OCI-LY1 (cell line): Measurements from ENCODE around the gene MBOAT2.

Experiments
- H2AFZ ChIP-seq: fragments of 200-600 bp; sonication (generic), shearing (Covaris generic); 2 replicates; pipeline ENCODE4 v1.6.0; 2014; ENCODE audit warnings: antibody characterized with exemption, mild to moderate bottlenecking, low read length
- H3F3A ChIP-seq: fragments of 200-600 bp; sonication (generic), shearing (Covaris generic); 2 replicates; pipeline ENCODE4 v1.6.0; 2014; ENCODE audit warnings: mild to moderate bottlenecking, antibody characterized with exemption, low read length, moderate library complexity; ENCODE audit not compliant: insufficient read depth
- H3K27ac ChIP-seq: fragments of 200-600 bp; sonication (generic); 2 replicates; pipeline ENCODE4 v1.5.1; 2014; ENCODE audit warnings: low read length, mixed run types, mild to moderate bottlenecking, low read depth; ENCODE audit not compliant: poor library complexity, severe bottlenecking
- H3K27me3 ChIP-seq: fragments of 200-600 bp; sonication (generic); 2 replicates; pipeline ENCODE4 v1.6.0; 2014; ENCODE audit warnings: antibody characterized with exemption, mild to moderate bottlenecking, low read length, moderate library complexity; ENCODE audit not compliant: insufficient read depth
- H3K36me3 ChIP-seq: fragments of 200-600 bp; sonication (generic); 2 replicates; pipeline ENCODE4 v1.6.1; 2014; ENCODE audit warnings: mild to moderate bottlenecking, antibody characterized with exemption, low read length, moderate library complexity, mixed read lengths; ENCODE audit not compliant: insufficient read depth
- H3K4me1 ChIP-seq: fragments of 200-600 bp; sonication (generic); 2 replicates; pipeline ENCODE4 v1.5.1; 2014; ENCODE audit warnings: mild to moderate bottlenecking, low read length, moderate library complexity; ENCODE audit not compliant: insufficient read depth, severe bottlenecking
- H3K4me2 ChIP-seq: fragments of 200-600 bp; sonication (generic), shearing (Covaris generic); 2 replicates; pipeline ENCODE4 v1.6.1; 2014; ENCODE audit warnings: low read length
- H3K4me3 ChIP-seq: fragments of 200-600 bp; sonication (generic); 2 replicates; pipeline ENCODE4 v1.5.1; 2014; ENCODE audit warnings: low read length, low read depth, mild to moderate bottlenecking, mixed read lengths; ENCODE audit not compliant: poor library complexity, severe bottlenecking
- H3K79me2 ChIP-seq: fragments of 200-600 bp; shearing (Covaris generic); 2 replicates; pipeline ENCODE4 v1.6.1; 2016; ENCODE audit warnings: mixed run types, low read length, mixed read lengths; ENCODE audit not compliant: insufficient read depth
- H3K9ac ChIP-seq: fragments of 200-600 bp; sonication (generic), shearing (Covaris generic); 2 replicates; pipeline ENCODE4 v1.6.1; 2014; ENCODE audit warnings: mild to moderate bottlenecking, low read length, mixed read lengths
- H3K9me2 ChIP-seq: fragments of 200-600 bp; sonication (generic), shearing (Covaris generic); 2 replicates; pipeline ENCODE4 v1.6.1; 2014; ENCODE audit warnings: low read depth, mild to moderate bottlenecking, low read length, mixed read lengths
- H3K9me3 ChIP-seq: fragments of 200-600 bp; shearing (Covaris generic); 2 replicates; pipeline ENCODE4 v1.6.1; 2014; ENCODE audit warnings: low read length, mixed read lengths
- H4K20me1 ChIP-seq: fragments of 200-600 bp; sonication (generic), shearing (Covaris generic); 2 replicates; pipeline ENCODE4 v1.6.0; 2016; ENCODE audit warnings: mild to moderate bottlenecking, low read length; ENCODE audit not compliant: insufficient read depth
- EZH2 ChIP-seq: fragments of 200-600 bp; sonication (generic), shearing (Covaris generic); IDR thresholded peaks from 2 replicates; pipeline ENCODE4 v1.8.0; 2017; ENCODE audit warnings: borderline replicate concordance, mixed run types, mild to moderate bottlenecking, antibody characterized with exemption, low read length, moderate library complexity, mixed read lengths
- TF ChIP-seq, protein P1 (sequence below): fragments of 200-600 bp; sonication (generic), shearing (Covaris generic); IDR thresholded peaks from 2 replicates; pipeline ENCODE4 v1.5.1; 2017; ENCODE audit warnings: mild to moderate bottlenecking, antibody characterized with exemption, low read length, moderate library complexity, mixed read lengths

The MBOAT2 gene

DNA sequence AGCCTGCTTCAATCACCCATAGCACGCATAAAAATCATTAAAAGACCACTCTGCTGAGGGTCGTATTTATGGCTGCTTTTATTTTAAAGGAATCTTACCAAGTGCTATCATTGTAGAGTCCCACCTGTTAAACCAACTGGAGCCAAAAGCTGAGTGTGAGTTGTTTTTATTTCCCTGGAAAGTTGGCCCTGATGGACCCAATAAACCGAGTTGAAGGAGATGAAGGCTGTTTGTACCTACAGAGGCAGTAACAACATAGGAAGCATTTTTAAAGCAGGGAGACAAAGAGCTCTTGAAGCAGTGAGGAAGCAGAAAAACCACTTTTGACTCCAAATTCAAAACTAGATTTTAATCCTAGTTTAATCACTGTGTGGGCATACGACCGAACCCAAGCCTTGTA is 6.4 kb downstream of the MBOAT2 start:
- H3K4me1 ChIP-seq = no peaks in the 10 kb centered on the region
- no peaks in the 10 kb centered on the region for H3K27me3 ChIP-seq
- H3K9me2 ChIP-seq = no peaks in the 10 kb centered on the region
- no peak overlapping the region for H3K27ac ChIP-seq
- H3K79me2 ChIP-seq = no peaks in the 10 kb centered on the region
- no peak overlapping the region for H3K4me2 ChIP-seq
- H3K9ac ChIP-seq = no peak overlapping the region
- no peaks in the 10 kb centered on the region for H4K20me1 ChIP-seq
- TF ChIP-seq EZH2 = no peak
- TF ChIP-seq, protein P1, sequence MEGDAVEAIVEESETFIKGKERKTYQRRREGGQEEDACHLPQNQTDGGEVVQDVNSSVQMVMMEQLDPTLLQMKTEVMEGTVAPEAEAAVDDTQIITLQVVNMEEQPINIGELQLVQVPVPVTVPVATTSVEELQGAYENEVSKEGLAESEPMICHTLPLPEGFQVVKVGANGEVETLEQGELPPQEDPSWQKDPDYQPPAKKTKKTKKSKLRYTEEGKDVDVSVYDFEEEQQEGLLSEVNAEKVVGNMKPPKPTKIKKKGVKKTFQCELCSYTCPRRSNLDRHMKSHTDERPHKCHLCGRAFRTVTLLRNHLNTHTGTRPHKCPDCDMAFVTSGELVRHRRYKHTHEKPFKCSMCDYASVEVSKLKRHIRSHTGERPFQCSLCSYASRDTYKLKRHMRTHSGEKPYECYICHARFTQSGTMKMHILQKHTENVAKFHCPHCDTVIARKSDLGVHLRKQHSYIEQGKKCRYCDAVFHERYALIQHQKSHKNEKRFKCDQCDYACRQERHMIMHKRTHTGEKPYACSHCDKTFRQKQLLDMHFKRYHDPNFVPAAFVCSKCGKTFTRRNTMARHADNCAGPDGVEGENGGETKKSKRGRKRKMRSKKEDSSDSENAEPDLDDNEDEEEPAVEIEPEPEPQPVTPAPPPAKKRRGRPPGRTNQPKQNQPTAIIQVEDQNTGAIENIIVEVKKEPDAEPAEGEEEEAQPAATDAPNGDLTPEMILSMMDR = no peak
- no peaks in the 10 kb centered on the region for H3K9me3 ChIP-seq
- no peaks in the 10 kb centered on the region for H3F3A ChIP-seq
- no peaks in the 10 kb centered on the region for H3K36me3 ChIP-seq
- no peak overlapping the region for H3K4me3 ChIP-seq
- no peak overlapping the region for H2AFZ ChIP-seq

DNA sequence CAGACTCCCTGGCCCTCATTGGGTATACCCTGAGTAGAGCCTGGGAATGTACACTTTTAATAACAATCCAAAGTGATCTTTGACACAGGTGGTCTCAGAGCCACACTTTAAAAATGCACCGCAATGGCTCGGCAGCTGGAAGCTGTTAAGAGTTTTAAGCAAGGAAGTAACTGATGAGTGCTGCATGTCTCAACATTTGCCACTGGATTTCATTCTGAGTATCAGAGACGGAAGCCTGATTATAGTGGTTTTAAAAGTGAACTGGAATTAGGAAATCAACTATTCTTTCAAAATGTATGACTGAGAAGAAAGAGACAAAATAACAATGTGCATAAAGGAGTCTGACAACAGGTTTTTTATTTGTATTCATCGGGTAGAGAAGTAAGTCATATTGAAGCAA is 7.5 kb downstream of the MBOAT2 start:
- H3K27me3 ChIP-seq = no peaks in the 10 kb centered on the region
- no peak overlapping the region for H3K27ac ChIP-seq
- H3K4me1 ChIP-seq = no peaks in the 10 kb centered on the region
- TF ChIP-seq, protein P1 = no peak
- TF ChIP-seq EZH2 = no peak
- H3K4me3 ChIP-seq = no peak overlapping the region
- H3K9ac ChIP-seq = no peak overlapping the region
- no peaks in the 10 kb centered on the region for H4K20me1 ChIP-seq
- H3K79me2 ChIP-seq = no peaks in the 10 kb centered on the region
- no peaks in the 10 kb centered on the region for H3K36me3 ChIP-seq
- H3F3A ChIP-seq = no peaks in the 10 kb centered on the region
- 0 out of 2 replicates have a peak, but pooled peaks cover 2% of the 10 kb centered on the region for H3K9me3 ChIP-seq
- H2AFZ ChIP-seq = no peak overlapping the region
- no peak overlapping the region for H3K4me2 ChIP-seq
- no peaks in the 10 kb centered on the region for H3K9me2 ChIP-seq

DNA sequence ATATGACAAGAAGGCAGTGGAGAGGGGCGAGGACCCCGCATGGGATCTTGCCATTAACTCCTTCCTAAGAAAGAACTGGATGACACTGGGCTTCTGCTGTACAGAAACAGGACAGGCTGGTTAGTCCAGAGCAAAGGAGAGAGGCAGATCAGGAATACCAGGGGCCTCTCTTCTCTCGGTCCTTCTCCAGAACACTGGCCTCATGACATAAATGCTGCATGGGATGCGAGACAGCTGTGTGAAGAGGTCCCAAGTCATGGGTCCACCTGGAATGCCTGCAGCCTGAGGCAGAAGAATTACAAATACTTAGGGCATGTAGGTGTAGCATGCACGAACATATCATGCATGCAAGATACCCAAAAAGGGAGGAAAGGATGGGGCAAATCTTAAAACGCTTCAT is 9.1 kb downstream of the MBOAT2 start:
- H3K9me2 ChIP-seq = no peaks in the 10 kb centered on the region
- no peaks in the 10 kb centered on the region for H3K4me1 ChIP-seq
- H2AFZ ChIP-seq = no peak overlapping the region
- H4K20me1 ChIP-seq = no peaks in the 10 kb centered on the region
- no peak overlapping the region for H3K27ac ChIP-seq
- no peak overlapping the region for H3K4me2 ChIP-seq
- H3K9ac ChIP-seq = no peak overlapping the region
- H3K79me2 ChIP-seq = no peaks in the 10 kb centered on the region
- H3K9me3 ChIP-seq = 0 out of 2 replicates have a peak, but pooled peaks cover 3% of the 10 kb centered on the region
- H3K27me3 ChIP-seq = no peaks in the 10 kb centered on the region
- no peaks in the 10 kb centered on the region for H3F3A ChIP-seq
- no peaks in the 10 kb centered on the region for H3K36me3 ChIP-seq
- no peak for TF ChIP-seq EZH2
- TF ChIP-seq, protein P1 = no peak
- H3K4me3 ChIP-seq = no peak overlapping the region
